GM18867 (cell line): ENCODE measurements around the gene ARHGEF9.
"Not testable (repeated sequence)": the region's sequence is repeated elsewhere in the genome, so short reads cannot be mapped to it uniquely, and the experiment has no call there.

Source experiments
- ATAC-seq: cut with Tn5 transposase; IDR thresholded peaks from one replicate; pipeline ENCODE4 v1.9.1; 2021; ENCODE audit warnings: mild to moderate bottlenecking, moderate library complexity; ENCODE audit not compliant: unreplicated experiment

Gene ARHGEF9

GRCh38 chrX:63784902-63785707 is at the start of gene ARHGEF9:
Gene ARHGEF9, minus strand, starts transcription at chrX:63785214. Its CDS starts 69 bp downstream, at chrX:63785145.
- no peak for ATAC-seq

- not testable (repeated sequence) for ATAC-seq
These were observed 40.4 kb upstream of the ARHGEF9 start for GRCh38 chrX:63825446-63825845.

- no peak for ATAC-seq
These were observed 33.1 kb upstream of the ARHGEF9 start for GRCh38 chrX:63818156-63818555.

- no peak for ATAC-seq
These were observed 32.7 kb upstream of the ARHGEF9 start for GRCh38 chrX:63817696-63818095.

GRCh38 chrX:63812823-63813222 is 27.8 kb upstream of the ARHGEF9 start:
- no peak for ATAC-seq

- ATAC-seq: no peak
These were observed 25.7 kb upstream of the ARHGEF9 start for GRCh38 chrX:63810746-63811145.

- no peak for ATAC-seq
These were observed 24.2 kb upstream of the ARHGEF9 start for GRCh38 chrX:63809173-63809572.

- not testable (repeated sequence) for ATAC-seq
These were observed 10.4 kb upstream of the ARHGEF9 start for GRCh38 chrX:63795406-63795805.

- no peak for ATAC-seq
These were observed 660 bp upstream of the ARHGEF9 start for GRCh38 chrX:63785708-63786040.

GRCh38 chrX:63784346-63784901 is 590 bp downstream of the ARHGEF9 start:
- ATAC-seq: no peak

- no peak for ATAC-seq
These were observed 2.5 kb downstream of the ARHGEF9 start for GRCh38 chrX:63782515-63782914.

GRCh38 chrX:63768760-63769159 is 16.3 kb downstream of the ARHGEF9 start:
- ATAC-seq: no peak

- no peak for ATAC-seq
These were observed 19.3 kb downstream of the ARHGEF9 start for GRCh38 chrX:63765712-63766111.

- no peak for ATAC-seq
These were observed 20.1 kb downstream of the ARHGEF9 start for GRCh38 chrX:63764946-63765345.

GRCh38 chrX:63761639-63762038 is 23.4 kb downstream of the ARHGEF9 start:
- ATAC-seq: peak; percentile 68

GRCh38 chrX:63758011-63758410 is 27.0 kb downstream of the ARHGEF9 start:
- no peak for ATAC-seq

- ATAC-seq: no peak
These were observed 29.1 kb downstream of the ARHGEF9 start for GRCh38 chrX:63755892-63756291.

- ATAC-seq: peak; percentile 98
These were observed 30.0 kb downstream of the ARHGEF9 start for GRCh38 chrX:63754860-63755579.

GRCh38 chrX:63754136-63754859 is 30.7 kb downstream of the ARHGEF9 start:
- ATAC-seq: peak; percentile 38

GRCh38 chrX:63751481-63751880 is 33.5 kb downstream of the ARHGEF9 start:
- no peak for ATAC-seq

GRCh38 chrX:63750811-63751210 is 34.2 kb downstream of the ARHGEF9 start:
- ATAC-seq: no peak
